Endothelial cell of umbilical vein (primary cell): Measurements from ENCODE around the gene WIPI1. TPM values are rescaled to one million over a fixed set of nuclear protein-coding genes. Genes with fewer than 3 reads are reported as not detected.

ENCODE experiments used
- BruUV-seq: library from RNA; stranded (reverse); fragments of 400-500 nt; replicated peaks from 2 replicates; lab custom pipeline; 2021; lab: Mats Ljungman, UMichigan
- CTCF ChIA-PET: fragments of 300-600, 350-600 bp; sonication (Branson Sonifier 250); formaldehyde crosslinking; loops from one replicate; lab custom pipeline; 2021; ENCODE audit warnings: antibody characterized with exemption, inconsistent platforms; lab: Charles Lee
- POLR2A ChIA-PET: fragments of 300-600, 350-600 bp; sonication (Branson Sonifier 250); formaldehyde crosslinking; loops from one replicate; lab custom pipeline; 2021; ENCODE audit warnings: antibody characterized with exemption, inconsistent platforms; lab: Charles Lee
- DNase-seq: peaks from one replicate; pipeline ENCODE4 v3.0.0-alpha.2; 2011; ENCODE audit warnings: low read depth, low spot score
- FAIRE-seq: peaks from 2 replicates; lab custom pipeline; 2011; peaks lifted over from hg19 to GRCh38; lab: Jason Lieb, UNC
- H2AFZ ChIP-seq: 2 replicates; pipeline ENCODE4 v1.6.0; 2012; ENCODE audit warnings: low read depth, low read length, control low read depth, inconsistent platforms
- H3K27ac ChIP-seq: 2 replicates; pipeline ENCODE4 v1.5.1; 2011; ENCODE audit warnings: low read depth, mild to moderate bottlenecking, control low read depth, low read length, moderate library complexity; ENCODE audit not compliant: insufficient read depth
- H3K27me3 ChIP-seq, 2 experiments: 2 replicates each; pipeline versions ENCODE4 v1.6.0 to v1.6.1; 2011; ENCODE audit warnings: low read length in 2 of 2, mixed read lengths in 1 of 2; ENCODE audit not compliant: control insufficient read depth in 2 of 2, insufficient read depth in 2 of 2
- H3K36me3 ChIP-seq, 2 experiments: 2 replicates in 1 of 2; 3 replicates in 1 of 2; pipeline ENCODE4 v1.5.1; 2011; ENCODE audit warnings: low read length in 2 of 2, mild to moderate bottlenecking in 1 of 2, moderate library complexity in 1 of 2; ENCODE audit not compliant: control insufficient read depth in 2 of 2, insufficient read depth in 2 of 2; ENCODE audit errors: extremely low read depth in 1 of 2
- H3K4me1 ChIP-seq: 3 replicates; pipeline ENCODE4 v1.5.1; 2011; ENCODE audit warnings: mild to moderate bottlenecking, low read length; ENCODE audit not compliant: control insufficient read depth, insufficient read depth; ENCODE audit errors: extremely low read depth
- H3K4me2 ChIP-seq: 2 replicates; pipeline ENCODE4 v1.6.1; 2011; ENCODE audit warnings: low read length, control low read depth, mixed read lengths; ENCODE audit not compliant: insufficient read depth
- H3K4me3 ChIP-seq, 3 experiments: fragments of 200-600 bp in 1 of 3; sonication (generic), shearing (Covaris generic) in 1 of 3; replicated peaks in 1 of 3; 2 replicates each; pipeline ENCODE4 v1.5.1; 2011 to 2016; ENCODE audit warnings: control low read depth in 3 of 3, low read length in 3 of 3, mild to moderate bottlenecking in 2 of 3, inconsistent platforms in 1 of 3, low read depth in 1 of 3, moderate library complexity in 1 of 3; ENCODE audit not compliant: insufficient read depth in 1 of 3
- H3K79me2 ChIP-seq: 2 replicates; pipeline ENCODE4 v1.6.0; 2012; ENCODE audit warnings: low read length, inconsistent platforms; ENCODE audit not compliant: control insufficient read depth, insufficient read depth
- H3K9ac ChIP-seq: replicated peaks from 2 replicates; pipeline ENCODE3; 2011; ENCODE audit warnings: low read length, control low read depth; ENCODE audit not compliant: insufficient read depth; ENCODE audit errors: extremely low read depth
- H3K9me1 ChIP-seq: replicated peaks from 3 replicates; pipeline ENCODE4 v1.6.0; 2011; ENCODE audit warnings: mild to moderate bottlenecking, low read length; ENCODE audit not compliant: control insufficient read depth, insufficient read depth; ENCODE audit errors: extremely low read depth
- H3K9me3 ChIP-seq: replicated peaks from 2 replicates; pipeline ENCODE4 v1.5.1; 2012; ENCODE audit warnings: low read length, inconsistent platforms; ENCODE audit not compliant: control insufficient read depth, insufficient read depth
- H4K20me1 ChIP-seq: replicated peaks from 2 replicates; pipeline ENCODE3; 2011; ENCODE audit warnings: mild to moderate bottlenecking, low read length; ENCODE audit not compliant: control insufficient read depth, insufficient read depth; ENCODE audit errors: extremely low read depth
- EZH2 ChIP-seq: IDR thresholded peaks from 2 replicates; pipeline ENCODE4 v1.6.1; 2012; ENCODE audit warnings: borderline replicate concordance, low read depth, mild to moderate bottlenecking, moderate library complexity, low read length, inconsistent platforms; ENCODE audit not compliant: severe bottlenecking
- FOS ChIP-seq: IDR thresholded peaks from 2 replicates; pipeline ENCODE4 v1.6.1; 2011; ENCODE audit warnings: mild to moderate bottlenecking, low read length, moderate library complexity, borderline replicate concordance; ENCODE audit not compliant: insufficient read depth
- GATA2 ChIP-seq: IDR thresholded peaks from 2 replicates; pipeline ENCODE4 v1.7.0; 2011; ENCODE audit warnings: low read depth, mild to moderate bottlenecking, moderate library complexity, mixed read lengths, low read length; ENCODE audit not compliant: insufficient read length, insufficient read depth
- JUN ChIP-seq: IDR thresholded peaks from 2 replicates; pipeline ENCODE4 v1.6.1; 2011; ENCODE audit warnings: borderline replicate concordance, low read depth; ENCODE audit not compliant: insufficient read length, insufficient read depth
- MYC ChIP-seq: IDR thresholded peaks from one replicate; pipeline ENCODE4 v1.6.1; 2011; ENCODE audit warnings: mild to moderate bottlenecking, low read depth, low read length
- POLR2A ChIP-seq: IDR thresholded peaks from 2 replicates; pipeline ENCODE4 v1.6.1; 2012; ENCODE audit warnings: low read depth, mild to moderate bottlenecking, control low read depth, low read length
- POLR2AphosphoS5 ChIP-seq: IDR thresholded peaks from 2 replicates; pipeline ENCODE4 v1.6.1; 2012; ENCODE audit warnings: low read depth, mild to moderate bottlenecking, control low read depth, low read length, moderate library complexity; ENCODE audit not compliant: insufficient read depth
- dilution Hi-C: fragments of 300-500 bp; cut with MboI; formaldehyde crosslinking; loops from one replicate; pipeline ENCODE4 v1.15.0; 2019; ENCODE audit warnings: low sequenced_read_pairs; ENCODE audit not compliant: extremely low pct_ligation_motif_present
- intact Hi-C: fragments of 100-400 bp; cut with micrococcal nuclease; formaldehyde crosslinking; loops from one replicate; pipeline ENCODE4 v1.10.0; 2022
- polyA plus RNA-seq, 4 experiments: library from polyadenylated mRNA; depleted of rRNA in 3 of 4; stranded (reverse) in 3 of 4; unstranded in 1 of 4; fragments of >200 nt; gene quantifications; 2 replicates each; pipeline versions ENCODE4 v1.2.1 to v1.2.3, GENCODE V29; 2011 to 2012; ENCODE audit warnings: missing spikeins in 1 of 4
- total RNA-seq: library from RNA; stranded (reverse); gene quantifications from 2 replicates; pipeline ENCODE4 v1.2.3, GENCODE V29; 2021
- TF ChIP-seq, protein P1 (sequence below): IDR thresholded peaks from 2 replicates; pipeline ENCODE4 v1.6.1; 2011; ENCODE audit not compliant: insufficient read depth, insufficient read length
- TF ChIP-seq, protein P2 (sequence below), 2 donors: IDR thresholded peaks; 1 replicate in 1 of 2; 2 replicates in 1 of 2; pipeline ENCODE4 v1.5.1; 2011; ENCODE audit warnings: low read length in 2 of 2, mild to moderate bottlenecking in 2 of 2, moderate library complexity in 2 of 2, control low read depth in 1 of 2, inconsistent platforms in 1 of 2, low read depth in 1 of 2; ENCODE audit not compliant: insufficient read depth in 1 of 2; ENCODE audit errors: extremely low read depth in 1 of 2

Gene WIPI1
- total and polyA plus RNA-seq, 2 donors (not counting 3 experiments of a cell fraction or from before 2014, with no cell fraction given) = 49.9 to 70.3 TPM

DNA sequence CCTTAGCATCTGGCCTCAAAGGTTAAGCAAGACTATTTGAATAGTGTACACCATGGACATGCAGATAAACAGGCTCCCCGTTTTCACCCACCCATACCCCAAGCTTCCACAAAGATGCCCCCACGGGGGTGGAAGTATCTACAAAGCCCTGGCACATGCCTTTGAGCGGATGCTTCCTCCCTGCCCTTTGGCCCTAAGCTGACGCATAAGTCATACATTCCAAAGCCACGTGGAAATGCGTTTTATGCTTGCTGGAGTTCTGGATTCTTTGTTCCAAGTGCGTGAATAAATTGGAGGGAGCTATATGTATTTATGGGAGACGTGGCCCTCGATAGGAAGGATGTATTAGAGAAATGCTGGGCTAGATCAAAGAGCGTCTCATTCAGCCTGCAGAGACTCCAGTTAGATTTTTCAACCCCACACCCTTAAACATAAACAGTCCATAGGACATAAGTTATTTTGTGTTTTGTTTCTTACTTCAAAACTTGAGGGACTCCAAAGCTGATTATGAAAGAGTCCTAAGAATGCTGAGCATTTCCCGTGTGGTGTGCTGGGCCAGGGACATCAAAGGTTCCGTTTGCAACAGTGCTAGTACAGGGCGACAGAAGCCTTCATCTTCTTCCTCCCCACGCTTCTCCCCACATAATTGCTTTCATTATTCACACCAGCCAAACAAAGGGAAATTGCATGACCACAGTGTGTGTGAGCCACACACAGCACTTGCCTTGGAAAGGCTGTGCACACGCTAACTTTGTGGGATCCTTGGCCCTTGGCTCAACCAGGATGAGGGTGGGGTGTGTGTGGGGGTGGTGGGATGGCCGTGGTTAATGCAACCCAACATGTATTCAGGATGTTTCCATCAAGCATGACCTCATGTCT is 73.6 kb downstream of the WIPI1 start:
- Histone ChIP-seq H3K9me3 (no peaks in the 10 kb centered on the region), H3K4me3 (no peak overlapping the region), H3K4me2 (peak overlapping the region; percentile 36), H3K36me3 (no peaks in the 10 kb centered on the region), H3K27me3 (no peaks in the 10 kb centered on the region), H3K27ac (peak overlapping the region; percentile 76), H4K20me1 (no peaks in the 10 kb centered on the region), H3K79me2 (no peaks in the 10 kb centered on the region), H3K9ac (peak overlapping the region; percentile 74), H3K4me1 (peaks cover 37% of the 10 kb centered on the region), H3K9me1 (no peaks in the 10 kb centered on the region), H2AFZ (peak overlapping the region; percentile 35)
- dilution Hi-C loops = no loop called here
- CTCF ChIA-PET = interaction anchor here (0.6 to 4.3 kb wide), 13 partner anchors 9 to 136 kb away, joined by 3 to 48 read pairs (median 4); partner anchors contain the start of genes AMZ2, ARSG and SLC16A6
- DNase-seq (peak; percentile 82), FAIRE-seq (peak; percentile 83)
- TF ChIP-seq POLR2AphosphoS5 (peak; percentile 56), POLR2A (peak; percentile 20), FOS (peak; percentile 84), EZH2 (no peak), GATA2 (no peak), JUN (peak; percentile 78), MYC (peak; percentile 98)
- TF ChIP-seq, protein P1, sequence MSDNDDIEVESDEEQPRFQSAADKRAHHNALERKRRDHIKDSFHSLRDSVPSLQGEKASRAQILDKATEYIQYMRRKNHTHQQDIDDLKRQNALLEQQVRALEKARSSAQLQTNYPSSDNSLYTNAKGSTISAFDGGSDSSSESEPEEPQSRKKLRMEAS = peak; percentile 96
- TF ChIP-seq, protein P2, sequence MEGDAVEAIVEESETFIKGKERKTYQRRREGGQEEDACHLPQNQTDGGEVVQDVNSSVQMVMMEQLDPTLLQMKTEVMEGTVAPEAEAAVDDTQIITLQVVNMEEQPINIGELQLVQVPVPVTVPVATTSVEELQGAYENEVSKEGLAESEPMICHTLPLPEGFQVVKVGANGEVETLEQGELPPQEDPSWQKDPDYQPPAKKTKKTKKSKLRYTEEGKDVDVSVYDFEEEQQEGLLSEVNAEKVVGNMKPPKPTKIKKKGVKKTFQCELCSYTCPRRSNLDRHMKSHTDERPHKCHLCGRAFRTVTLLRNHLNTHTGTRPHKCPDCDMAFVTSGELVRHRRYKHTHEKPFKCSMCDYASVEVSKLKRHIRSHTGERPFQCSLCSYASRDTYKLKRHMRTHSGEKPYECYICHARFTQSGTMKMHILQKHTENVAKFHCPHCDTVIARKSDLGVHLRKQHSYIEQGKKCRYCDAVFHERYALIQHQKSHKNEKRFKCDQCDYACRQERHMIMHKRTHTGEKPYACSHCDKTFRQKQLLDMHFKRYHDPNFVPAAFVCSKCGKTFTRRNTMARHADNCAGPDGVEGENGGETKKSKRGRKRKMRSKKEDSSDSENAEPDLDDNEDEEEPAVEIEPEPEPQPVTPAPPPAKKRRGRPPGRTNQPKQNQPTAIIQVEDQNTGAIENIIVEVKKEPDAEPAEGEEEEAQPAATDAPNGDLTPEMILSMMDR (IDR thresholded peaks at IDR 0.05; ENCODE audit: extremely low read depth in 1 of 2, insufficient read depth in 1 of 2, low read depth in 1 of 2, low read length in 2 of 2) = no peak
- BruUV-seq = TSS peak; percentile 70
- POLR2A ChIA-PET = interaction anchor here (0.6 to 1.3 kb wide), 3 partner anchors 16 to 81 kb away, joined by 3 to 5 read pairs (median 4); no protein-coding TSS in a partner anchor
- intact Hi-C loops = loop anchor here (1.0 to 5.0 kb wide), 5 partner anchors 15 to 331 kb away; partner anchors contain the start of genes ARSG, SLC16A6 and WIPI1
